HG02623 (cell line): ENCODE measurements around the gene HOXA3.

ENCODE experiments used
- ATAC-seq: cut with Tn5 transposase; IDR thresholded peaks from one replicate; pipeline ENCODE4 v1.9.1; 2021; ENCODE audit warnings: moderate library complexity; ENCODE audit not compliant: unreplicated experiment

The HOXA3 gene

GRCh38 chr7:27131390-27131819 lies 21.0 kb downstream of the HOXA3 start:
- ATAC-seq = no peak

- ATAC-seq = no peak
These were observed 21.6 kb downstream of the HOXA3 start, which contains the start of gene HOXA4 for GRCh38 chr7:27130540-27131389. TSS of gene HOXA4 (minus strand) at chr7:27130757. CDS start at chr7:27130733, 24 bp downstream.

GRCh38 chr7:27129729-27130539 lies 22.4 kb downstream of the HOXA3 start:
- ATAC-seq = no peak

GRCh38 chr7:27128776-27129728 lies 23.3 kb downstream of the HOXA3 start:
- ATAC-seq = no peak

- no peak for ATAC-seq
These were observed 24.3 kb downstream of the HOXA3 start for GRCh38 chr7:27128034-27128433.

GRCh38 chr7:27126596-27127327 lies 25.6 kb downstream of the HOXA3 start:
- no peak for ATAC-seq

- no peak for ATAC-seq
These were observed 26.4 kb downstream of the HOXA3 start for GRCh38 chr7:27125986-27126394.

GRCh38 chr7:27124902-27125689 lies 27.3 kb downstream of the HOXA3 start:
- no peak for ATAC-seq

- ATAC-seq = no peak
These were observed 28.1 kb downstream of the HOXA3 start for GRCh38 chr7:27124096-27124901.

- ATAC-seq = no peak
These were observed 28.8 kb downstream of the HOXA3 start for GRCh38 chr7:27123477-27124053.

GRCh38 chr7:27123007-27123476 lies 29.3 kb downstream of the HOXA3 start:
- ATAC-seq = no peak

- ATAC-seq = no peak
These were observed 30.1 kb downstream of the HOXA3 start for GRCh38 chr7:27122077-27122910.

- ATAC-seq = no peak
These were observed 30.7 kb downstream of the HOXA3 start for GRCh38 chr7:27121684-27122076.

- ATAC-seq = no peak
These were observed 32.9 kb downstream of the HOXA3 start for GRCh38 chr7:27119412-27119911.

GRCh38 chr7:27118580-27118979 lies 33.8 kb downstream of the HOXA3 start:
- no peak for ATAC-seq

GRCh38 chr7:27117887-27118491 lies 34.4 kb downstream of the HOXA3 start:
- ATAC-seq = no peak
